ENCODE data around the gene PRKAG2. TPM values are rescaled to one million over a fixed set of nuclear protein-coding genes. Genes with fewer than 3 reads are reported as not detected.

Gene PRKAG2
- total RNA-seq, 1 donor from 2014 or later = 35.6 TPM

DNA sequence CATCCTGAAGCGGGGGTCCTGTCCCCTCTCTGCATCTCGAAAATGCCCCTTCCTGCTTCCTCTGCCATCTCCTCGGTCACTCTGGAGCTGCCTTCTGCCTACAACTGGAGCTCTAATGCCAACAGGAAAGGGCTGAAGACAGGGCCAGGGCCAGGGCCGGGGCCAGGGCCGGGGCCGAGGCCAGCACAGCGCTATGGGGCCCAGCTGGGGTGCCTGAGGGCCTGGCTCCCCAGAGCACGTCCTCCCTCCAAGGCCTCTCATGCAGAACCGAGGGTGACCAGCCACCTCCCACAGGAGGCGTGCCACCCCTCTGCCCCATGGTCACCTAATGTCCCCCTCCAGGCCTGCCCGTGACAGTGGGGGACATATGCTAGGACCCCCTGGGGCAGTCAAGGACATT lies 155.7 kb downstream of the PRKAG2 start:
- ATAC-seq = no peak
- DNase-seq = no peak
- intact Hi-C loops (cut with DNase I) = no loop called here
- Histone ChIP-seq H3K27ac (no peak overlapping the region), H3K4me1 (peaks cover 8% of the 10 kb centered on the region), H3K9me3 (no peaks in the 10 kb centered on the region), H3K4me3 (no peak overlapping the region), H3K27me3 (no peaks in the 10 kb centered on the region), H3K36me3 (no peaks in the 10 kb centered on the region)
- TF ChIP-seq, protein P1, sequence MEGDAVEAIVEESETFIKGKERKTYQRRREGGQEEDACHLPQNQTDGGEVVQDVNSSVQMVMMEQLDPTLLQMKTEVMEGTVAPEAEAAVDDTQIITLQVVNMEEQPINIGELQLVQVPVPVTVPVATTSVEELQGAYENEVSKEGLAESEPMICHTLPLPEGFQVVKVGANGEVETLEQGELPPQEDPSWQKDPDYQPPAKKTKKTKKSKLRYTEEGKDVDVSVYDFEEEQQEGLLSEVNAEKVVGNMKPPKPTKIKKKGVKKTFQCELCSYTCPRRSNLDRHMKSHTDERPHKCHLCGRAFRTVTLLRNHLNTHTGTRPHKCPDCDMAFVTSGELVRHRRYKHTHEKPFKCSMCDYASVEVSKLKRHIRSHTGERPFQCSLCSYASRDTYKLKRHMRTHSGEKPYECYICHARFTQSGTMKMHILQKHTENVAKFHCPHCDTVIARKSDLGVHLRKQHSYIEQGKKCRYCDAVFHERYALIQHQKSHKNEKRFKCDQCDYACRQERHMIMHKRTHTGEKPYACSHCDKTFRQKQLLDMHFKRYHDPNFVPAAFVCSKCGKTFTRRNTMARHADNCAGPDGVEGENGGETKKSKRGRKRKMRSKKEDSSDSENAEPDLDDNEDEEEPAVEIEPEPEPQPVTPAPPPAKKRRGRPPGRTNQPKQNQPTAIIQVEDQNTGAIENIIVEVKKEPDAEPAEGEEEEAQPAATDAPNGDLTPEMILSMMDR (IDR thresholded peaks at IDR 0.05) = no peak

DNA sequence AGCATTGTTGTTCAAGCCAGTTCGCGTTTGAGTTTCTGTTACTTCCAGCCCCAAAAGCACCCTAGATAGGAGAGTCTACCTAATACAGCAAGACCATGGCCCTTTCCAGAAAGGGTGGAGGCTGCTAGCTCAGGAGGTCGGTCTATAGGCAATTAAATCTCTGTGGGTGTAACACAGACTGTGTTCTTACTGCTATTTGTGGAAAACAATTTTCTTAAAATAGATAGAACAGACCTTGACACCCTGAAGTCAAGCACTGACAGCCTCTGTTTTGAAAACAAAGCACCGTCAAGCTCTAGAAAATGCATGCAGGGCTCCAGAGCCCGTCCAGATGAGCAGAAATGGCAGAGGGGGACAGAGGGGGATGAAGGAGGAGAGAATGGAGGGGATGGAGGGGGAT lies 156.6 kb downstream of the PRKAG2 start:
- Histone ChIP-seq H3K9me3 (no peaks in the 10 kb centered on the region), H3K27ac (no peak overlapping the region), H3K27me3 (no peaks in the 10 kb centered on the region), H3K4me3 (no peak overlapping the region), H3K36me3 (no peaks in the 10 kb centered on the region), H3K4me1 (peaks cover 10% of the 10 kb centered on the region)
- intact Hi-C loops (cut with DNase I) = no loop called here
- DNase-seq (no peak), ATAC-seq (no peak)
- TF ChIP-seq, protein P1 (IDR thresholded peaks at IDR 0.05) = no peak

DNA sequence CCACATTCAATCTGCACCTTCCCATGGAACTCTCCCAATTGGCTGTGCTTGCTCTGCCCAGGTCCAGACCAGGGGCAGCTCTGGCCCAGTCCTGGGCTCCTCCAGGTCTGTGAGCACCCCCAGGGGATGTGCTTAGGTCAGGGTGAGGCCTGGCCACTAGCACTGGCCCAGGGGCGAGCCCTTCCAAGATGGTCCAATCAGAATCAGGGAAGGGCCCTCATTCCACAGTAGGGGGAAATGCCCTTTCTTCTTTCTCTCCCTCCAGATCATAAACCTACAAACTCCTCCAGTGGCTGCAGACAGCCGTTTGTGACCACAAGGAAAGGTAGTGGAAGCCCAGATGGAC lies 157.0 kb downstream of the PRKAG2 start:
- intact Hi-C loops (cut with DNase I) = no loop called here
- no peak overlapping the region for H3K27ac ChIP-seq

DNA sequence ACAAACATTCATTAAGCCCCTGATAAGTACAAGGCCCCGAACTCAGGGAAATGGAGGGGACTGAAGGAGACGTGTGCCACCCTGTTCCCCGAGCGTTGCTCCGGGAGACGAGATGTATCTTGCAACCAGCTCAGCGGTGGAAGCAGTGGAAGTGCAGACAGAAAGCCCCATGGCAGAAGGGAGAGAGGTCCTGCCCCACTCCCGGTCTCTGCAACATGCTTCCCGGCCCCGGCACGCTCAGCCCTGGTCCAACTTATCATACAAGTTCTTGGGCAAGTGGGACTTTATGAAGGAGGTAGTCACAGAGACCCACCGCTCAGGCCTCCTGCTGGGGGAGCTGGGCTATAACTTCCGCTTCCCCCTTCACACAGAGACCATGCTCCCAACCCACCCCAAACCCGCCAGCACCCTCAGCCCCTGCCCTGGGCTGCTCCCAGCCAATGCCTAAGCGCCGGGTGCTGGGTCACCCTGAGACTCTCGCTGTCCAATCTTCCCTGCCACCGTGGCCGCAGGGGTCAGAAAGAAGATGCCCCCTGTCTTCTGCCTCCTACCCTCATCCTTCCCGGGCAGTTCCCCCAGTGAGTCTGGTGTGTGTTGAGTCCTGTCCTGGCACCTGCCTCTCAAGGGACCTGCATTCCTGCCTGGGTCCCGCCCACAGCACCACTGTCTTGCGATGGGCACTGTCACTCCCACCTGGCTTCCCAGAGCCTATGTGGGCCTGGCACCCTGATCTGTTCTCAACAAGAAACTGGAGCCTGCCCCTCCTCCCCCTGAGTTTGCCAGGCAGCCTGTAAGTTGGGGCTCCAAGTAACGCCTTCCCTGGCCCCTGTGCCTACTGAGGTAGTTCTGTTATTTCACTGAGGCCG lies 157.7 kb downstream of the PRKAG2 start:
- Histone ChIP-seq H3K4me1 (peaks cover 10% of the 10 kb centered on the region), H3K9me3 (no peaks in the 10 kb centered on the region), H3K27ac (no peak overlapping the region), H3K27me3 (no peaks in the 10 kb centered on the region), H3K36me3 (no peaks in the 10 kb centered on the region), H3K4me3 (no peak overlapping the region)
- intact Hi-C loops (cut with DNase I) = no loop called here
- no peak for ATAC-seq
- TF ChIP-seq, protein P1 (IDR thresholded peaks at IDR 0.05) = no peak
- no peak for DNase-seq

More for the DNA sequence above, 157.0 kb downstream of the PRKAG2 start:
- Histone ChIP-seq H3K4me1 (peaks cover 10% of the 10 kb centered on the region), H3K36me3 (no peaks in the 10 kb centered on the region), H3K9me3 (no peaks in the 10 kb centered on the region), H3K4me3 (no peak overlapping the region), H3K27me3 (no peaks in the 10 kb centered on the region)
- TF ChIP-seq, protein P1 (IDR thresholded peaks at IDR 0.05) = no peak
- no peak for DNase-seq
- ATAC-seq = no peak

DNA sequence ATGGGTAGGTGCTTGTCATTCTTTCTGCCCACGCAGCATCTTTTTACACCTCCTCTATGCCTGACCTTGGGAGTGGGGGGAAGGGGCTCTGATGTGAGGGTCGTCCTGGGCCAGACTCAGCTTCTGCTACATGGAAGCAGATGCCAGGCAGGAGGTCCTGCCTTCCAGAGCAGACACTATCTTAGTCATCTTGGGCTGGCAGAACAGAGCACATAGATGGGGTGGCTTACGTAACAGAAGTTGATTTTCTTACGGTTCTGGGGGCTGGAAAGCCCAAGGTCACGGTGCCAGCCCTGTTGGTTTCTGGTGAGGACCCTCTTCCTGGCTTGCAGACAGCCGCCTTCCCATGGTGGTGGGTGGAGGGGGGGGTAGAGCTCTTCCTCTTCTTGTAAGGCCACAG lies 159.0 kb downstream of the PRKAG2 start:
- TF ChIP-seq, protein P1 (IDR thresholded peaks at IDR 0.05) = no peak
- H3K36me3 ChIP-seq = no peaks in the 10 kb centered on the region
- no peaks in the 10 kb centered on the region for H3K9me3 ChIP-seq
- DNase-seq (no peak), ATAC-seq (no peak)
- no peaks in the 10 kb centered on the region for H3K27me3 ChIP-seq
- H3K27ac ChIP-seq = no peak overlapping the region
- H3K4me1 ChIP-seq = peaks cover 10% of the 10 kb centered on the region
- no peak overlapping the region for H3K4me3 ChIP-seq
- intact Hi-C loops (cut with DNase I) = no loop called here

Data from upper lobe of right lung (tissue), 1 donor.